ENCODE data around the gene RNPEPL1.
"Not testable (repeated sequence)": the region's sequence is repeated elsewhere in the genome, so short reads cannot be mapped to it uniquely, and the experiment has no call there.

RNPEPL1 gene

GRCh38 chr2:240605867-240606743, 37.8 kb downstream of the RNPEPL1 start:
- peak; percentile 1 for DNase-seq

- no peak for DNase-seq
These were observed 43.4 kb downstream of the RNPEPL1 start for GRCh38 chr2:240611601-240612210.

- no peak for DNase-seq
These were observed 45.5 kb downstream of the RNPEPL1 start for GRCh38 chr2:240613781-240614180.

- no peak for DNase-seq
These were observed 46.1 kb downstream of the RNPEPL1 start for GRCh38 chr2:240614391-240614790.

- no peak for DNase-seq
These were observed 47.1 kb downstream of the RNPEPL1 start for GRCh38 chr2:240615396-240615795.

- DNase-seq, result no peak
These were observed 47.7 kb downstream of the RNPEPL1 start for GRCh38 chr2:240615820-240616547.

GRCh38 chr2:240616860-240617666, 48.8 kb downstream of the RNPEPL1 start:
- DNase-seq, result not testable (repeated sequence)

GRCh38 chr2:240618776-240619175, 50.5 kb downstream of the RNPEPL1 start:
- DNase-seq, result no peak

- no peak for DNase-seq
These were observed 51.3 kb downstream of the RNPEPL1 start for GRCh38 chr2:240619506-240620148.

GRCh38 chr2:240620149-240620731, 52.0 kb downstream of the RNPEPL1 start:
- DNase-seq, result no peak

GRCh38 chr2:240620859-240621258, 52.6 kb downstream of the RNPEPL1 start:
- no peak for DNase-seq

- no peak for DNase-seq
These were observed 53.8 kb downstream of the RNPEPL1 start for GRCh38 chr2:240622060-240622411.

GRCh38 chr2:240622531-240623235, 54.4 kb downstream of the RNPEPL1 start:
- peak; percentile 56 for DNase-seq

- DNase-seq, result no peak
These were observed 55.3 kb downstream of the RNPEPL1 start for GRCh38 chr2:240623531-240624010.

GRCh38 chr2:240624011-240624949, 56.0 kb downstream of the RNPEPL1 start:
- DNase-seq, result no peak

- peak; percentile 74 for DNase-seq
These were observed 56.8 kb downstream of the RNPEPL1 start, which contains the start of gene GPR35 for GRCh38 chr2:240624950-240625621. Gene GPR35, plus strand, starts transcription at chr2:240625480. Its CDS starts 4,473 bp downstream, at chr2:240629953.

- no peak for DNase-seq
These were observed 58.4 kb downstream of the RNPEPL1 start for GRCh38 chr2:240626531-240627300.
